Measurements from ENCODE around the gene LSP1.

DNA sequence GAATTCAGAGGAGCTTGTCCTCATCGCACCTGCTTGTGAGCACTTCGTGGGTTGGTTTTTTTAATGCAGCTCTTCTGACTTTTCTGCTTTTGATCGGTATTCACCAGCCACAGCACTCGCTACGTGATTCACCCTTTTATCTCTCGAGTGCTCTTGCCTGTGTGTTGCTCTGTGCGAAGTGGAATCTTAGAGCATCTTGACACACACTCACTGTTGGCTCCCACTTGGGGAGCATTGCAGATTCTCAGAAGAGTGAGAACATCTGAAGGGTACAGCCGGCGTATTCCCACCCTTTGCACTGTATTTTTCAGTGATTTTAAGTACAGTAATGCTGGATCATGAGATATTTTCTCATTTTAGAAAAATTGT is 77.6 kb downstream of the LSP1 start:
- TF ChIP-seq GATA2 (IDR thresholded peaks at IDR 0.05; ENCODE audit: low read depth, low read length) (no peak), GATA3 (IDR thresholded peaks at IDR 0.05; ENCODE audit: low read depth, low read length) (no peak)
